ENCODE data around the gene DLGAP1. TPM values are rescaled to one million over a fixed set of nuclear protein-coding genes. Genes with fewer than 3 reads are reported as not detected.

The DLGAP1 gene
- total RNA-seq, 1 experiment from 2014 or later, result 23.2 TPM

- Histone ChIP-seq H4K20me1 (ENCODE audit: control insufficient read depth, insufficient read depth, insufficient read length) (no peaks in the 10 kb centered on the region), H2BK120ac (ENCODE audit: low read depth, low read length, poor library complexity, severe bottlenecking) (no peak overlapping the region), H3K79me2 (ENCODE audit: insufficient read depth, low read length) (no peaks in the 10 kb centered on the region), H2BK12ac (ENCODE audit: insufficient read length, low read depth, low read length) (no peak overlapping the region), H2BK5ac (ENCODE audit: insufficient read length, low read length) (no peak overlapping the region), H2AFZ (ENCODE audit: low read length) (no peak overlapping the region), H3K9me3 (ENCODE audit: control insufficient read depth, low read depth, low read length) (no peaks in the 10 kb centered on the region), H3K23ac (ENCODE audit: insufficient read length, low read depth, low read length) (no peak overlapping the region), H3K4me2 (ENCODE audit: insufficient read depth, insufficient read length, low read length) (no peak overlapping the region), H3K14ac (ENCODE audit: insufficient read depth, low read length) (no peak overlapping the region; the same call in 1 of the 2 replicates), H3K9ac (ENCODE audit: extremely low read depth, insufficient read length, low read length) (no peak overlapping the region), H3K4me1 (ENCODE audit: insufficient read depth, low read length) (no peaks in the 10 kb centered on the region; the same call in 1 of the 2 replicates), H3K27ac (ENCODE audit: insufficient read length, low read depth, low read length) (peak overlapping the region; percentile 65), H3K18ac (ENCODE audit: insufficient read length, low read depth, low read length) (no peak overlapping the region), H3K4ac (ENCODE audit: low read depth, low read length) (no peak overlapping the region), H3K23me2 (ENCODE audit: insufficient read length, low read depth, low read length, poor library complexity, severe bottlenecking) (no peaks in the 10 kb centered on the region), H3T11ph (ENCODE audit: low read length) (no peak overlapping the region), H4K5ac (ENCODE audit: insufficient read length, low read depth, low read length) (no peak overlapping the region), H4K8ac (replicated peaks; ENCODE audit: insufficient read length, low read depth, low read length) (no peak overlapping the region), H2BK15ac (ENCODE audit: low read depth, low read length) (no peak overlapping the region), H3K79me1 (ENCODE audit: insufficient read depth, low read depth, low read length, poor library complexity, severe bottlenecking) (no peaks in the 10 kb centered on the region), H2BK20ac (ENCODE audit: low read depth, low read length, poor library complexity, severe bottlenecking) (no peak overlapping the region), H2AK5ac (ENCODE audit: insufficient read length, low read length) (no peak overlapping the region), H3K27me3 (ENCODE audit: insufficient read depth, low read length) (no peaks in the 10 kb centered on the region), H3K56ac (ENCODE audit: insufficient read length, low read depth, low read length) (no peak overlapping the region), H4K91ac (ENCODE audit: insufficient read length, low read depth, low read length) (no peak overlapping the region)
- no peaks in the 10 kb centered on the region for H3K27me3 Mint-ChIP-seq (ENCODE audit: low read depth)
- H3K9me3 Mint-ChIP-seq, result peaks cover 17 to 18% of the 10 kb centered on the region in 2 experiments
- peak; percentile 52 for DNase-seq
- H3K4me1 Mint-ChIP-seq, result peaks cover 33 to 46% of the 10 kb centered on the region in 2 experiments
- peak; percentile 76 for TF ChIP-seq CTCF (conservative IDR thresholded peaks at IDR 0.05)
- H3K4me3 Mint-ChIP-seq, result no peak overlapping the region
- H3K27ac Mint-ChIP-seq, result peak overlapping the region; percentile 21 to 84 (median 84); a peak in 5 of 7 replicates
- peaks cover 16 to 22% (median 20%) of the 10 kb centered on the region in 3 experiments for H3K36me3 Mint-ChIP-seq (ENCODE audit: insufficient read depth in 1 of 3, low read depth in 3 of 3)
- no CpG with 5 or more reads among the region's 7 CpGs for WGBS (ENCODE audit: extremely low coverage, insufficient read length, low lambda C conversion rate)
These were observed 273.1 kb downstream of the DLGAP1 start for GRCh38 chr18:4181882-4182568.
